HG02678 (cell line): Measurements from ENCODE around the gene SRSF4.

Experiments used
- ATAC-seq: cut with Tn5 transposase; IDR thresholded peaks from one replicate; pipeline ENCODE4 v1.9.1; 2021; ENCODE audit warnings: mild to moderate bottlenecking, moderate library complexity; ENCODE audit not compliant: unreplicated experiment

SRSF4 gene

DNA sequence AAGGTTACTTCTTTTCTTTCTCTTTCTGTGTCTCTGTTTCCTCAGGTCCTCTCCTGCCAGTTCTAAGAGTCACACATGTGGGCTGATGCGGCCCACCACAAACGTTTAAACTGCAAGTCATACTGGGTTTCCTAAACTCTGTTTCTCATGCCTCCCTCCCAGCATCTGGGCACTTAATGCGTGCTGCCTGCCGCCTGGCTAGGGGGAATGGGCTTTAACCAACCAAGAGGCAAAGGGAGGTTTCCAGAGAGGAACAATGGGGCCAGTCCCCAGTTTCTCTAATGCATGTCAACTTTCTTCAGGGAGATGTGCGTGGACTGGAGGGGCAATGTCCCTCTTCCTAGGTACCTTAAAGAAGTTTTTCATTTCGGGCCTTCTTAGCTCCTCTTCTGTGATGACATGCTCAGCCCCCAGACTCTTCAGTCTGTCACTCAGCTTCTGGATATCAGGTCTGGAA, 19.9 kb upstream of the SRSF4 start:
- no peak for ATAC-seq

DNA sequence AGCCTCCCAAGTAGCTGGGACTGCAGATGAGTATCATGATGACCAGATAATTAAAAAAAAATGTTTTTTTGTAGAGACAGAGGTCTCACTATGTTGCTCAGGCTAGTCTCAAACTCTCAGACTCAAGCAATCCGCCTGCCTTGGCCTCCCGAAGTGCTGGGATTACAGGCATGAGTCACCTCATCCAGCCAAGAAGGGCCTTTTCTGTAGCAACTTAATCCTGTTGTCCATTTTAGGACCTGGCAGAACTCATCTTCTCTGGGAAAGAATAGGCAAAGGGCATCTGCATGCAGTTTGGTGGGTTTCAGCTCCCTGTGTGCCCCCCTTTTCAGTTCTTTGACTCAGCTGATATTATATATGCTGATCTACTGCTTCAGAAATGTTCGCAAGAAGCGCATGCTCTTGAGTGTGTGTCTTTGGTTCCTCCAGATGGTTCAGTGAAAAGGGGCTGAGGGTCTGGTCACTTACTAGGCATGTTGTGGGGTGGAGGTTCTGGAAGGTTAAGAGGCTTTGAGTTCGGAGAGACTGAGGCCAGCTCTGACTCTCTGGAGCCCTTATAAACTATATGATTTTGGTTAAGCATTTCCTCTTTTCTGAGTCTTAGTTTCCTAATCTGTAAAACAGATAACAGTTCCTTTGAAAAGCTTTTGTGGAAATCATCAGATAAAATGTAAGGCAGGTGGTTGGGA, 19.4 kb upstream of the SRSF4 start:
- ATAC-seq, result no peak

DNA sequence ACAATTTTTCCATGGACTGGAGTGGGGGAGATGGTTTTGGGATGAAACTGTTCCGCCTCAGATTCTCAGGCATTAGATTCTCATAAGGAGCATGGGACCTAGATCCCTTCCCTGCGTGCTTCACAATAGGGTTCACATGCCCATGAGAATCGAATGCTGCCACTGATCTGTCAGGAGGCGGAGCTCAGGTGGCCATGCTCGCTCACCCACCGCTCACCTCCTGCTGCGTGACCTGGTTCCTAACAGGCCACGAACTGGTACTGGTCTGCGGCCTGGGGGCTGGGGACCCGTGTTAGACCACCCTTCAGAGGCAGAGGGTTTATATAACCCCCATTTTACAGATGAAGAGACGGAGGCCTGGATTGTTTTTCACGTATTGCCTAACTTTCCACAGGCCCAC, 16.3 kb upstream of the SRSF4 start:
- ATAC-seq, result no peak

DNA sequence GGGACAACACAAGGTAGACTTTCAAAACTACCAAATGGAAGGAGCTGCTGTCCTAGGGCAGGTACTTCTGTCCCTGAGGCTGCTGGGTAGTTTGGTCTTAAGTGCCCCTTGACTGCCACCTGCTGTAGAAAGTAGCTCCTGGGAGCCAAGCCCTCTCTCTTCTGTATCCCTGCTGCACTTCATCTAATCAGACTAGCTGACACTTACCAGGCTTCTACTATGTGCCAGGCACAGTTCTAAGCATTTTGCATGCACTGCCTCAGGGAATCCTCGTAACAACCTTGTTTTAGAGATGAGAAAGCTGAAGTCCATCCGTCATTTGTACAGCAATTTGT, 15.9 kb upstream of the SRSF4 start:
- ATAC-seq, result no peak

DNA sequence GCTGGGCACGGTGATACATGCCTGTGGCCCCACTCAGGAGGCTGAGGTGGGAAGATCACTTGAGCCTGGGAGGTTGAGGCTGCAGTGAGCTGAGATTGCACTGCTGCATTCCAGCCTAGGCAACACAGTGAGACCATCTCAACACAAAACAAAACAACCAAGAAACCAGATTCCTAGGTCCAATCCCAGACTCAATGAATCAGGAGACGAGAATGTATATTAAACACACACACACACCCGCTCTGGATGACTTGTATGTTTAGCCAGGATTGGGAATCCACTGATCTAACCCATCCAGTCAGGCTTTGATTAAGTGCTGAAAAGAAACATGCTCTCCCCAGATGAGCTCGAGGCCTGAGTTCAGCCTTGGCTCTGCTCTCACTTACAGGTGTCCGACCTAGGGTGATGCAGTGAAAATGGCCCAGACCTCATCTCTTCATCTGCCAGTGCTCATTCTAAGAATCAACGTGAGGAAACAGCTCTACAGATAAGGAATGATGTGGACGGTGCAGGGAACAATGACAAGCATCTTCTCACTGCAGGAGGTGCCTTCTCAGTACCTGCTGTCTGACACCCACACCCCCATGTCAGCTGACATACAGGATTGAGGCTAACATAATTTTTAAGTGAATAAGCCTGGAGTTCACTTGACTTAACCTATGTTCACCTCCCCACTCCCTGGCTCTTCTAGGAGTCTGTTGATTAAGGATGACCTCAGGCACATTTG, 15.3 kb upstream of the SRSF4 start:
- no peak for ATAC-seq

DNA sequence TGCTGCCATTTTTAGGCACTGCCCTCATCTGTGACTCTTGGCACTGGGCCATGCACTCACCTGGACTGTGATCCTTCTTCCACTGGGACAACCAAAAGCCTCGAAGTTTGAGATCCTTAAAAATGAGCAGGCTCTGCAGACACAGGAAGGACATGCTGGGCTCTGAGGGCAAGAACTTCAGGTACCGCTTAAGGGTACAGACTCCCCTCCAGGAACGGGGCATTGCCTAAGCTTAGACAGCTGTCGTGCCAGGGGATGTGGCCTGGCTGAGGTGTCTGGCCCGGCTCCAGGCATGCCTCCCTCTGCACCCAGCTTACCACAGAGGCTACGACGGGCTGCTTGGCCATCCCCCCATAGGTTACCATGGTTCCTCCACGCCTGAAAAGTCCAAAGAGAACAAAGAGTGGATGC, 14.2 kb upstream of the SRSF4 start:
- no peak for ATAC-seq

DNA sequence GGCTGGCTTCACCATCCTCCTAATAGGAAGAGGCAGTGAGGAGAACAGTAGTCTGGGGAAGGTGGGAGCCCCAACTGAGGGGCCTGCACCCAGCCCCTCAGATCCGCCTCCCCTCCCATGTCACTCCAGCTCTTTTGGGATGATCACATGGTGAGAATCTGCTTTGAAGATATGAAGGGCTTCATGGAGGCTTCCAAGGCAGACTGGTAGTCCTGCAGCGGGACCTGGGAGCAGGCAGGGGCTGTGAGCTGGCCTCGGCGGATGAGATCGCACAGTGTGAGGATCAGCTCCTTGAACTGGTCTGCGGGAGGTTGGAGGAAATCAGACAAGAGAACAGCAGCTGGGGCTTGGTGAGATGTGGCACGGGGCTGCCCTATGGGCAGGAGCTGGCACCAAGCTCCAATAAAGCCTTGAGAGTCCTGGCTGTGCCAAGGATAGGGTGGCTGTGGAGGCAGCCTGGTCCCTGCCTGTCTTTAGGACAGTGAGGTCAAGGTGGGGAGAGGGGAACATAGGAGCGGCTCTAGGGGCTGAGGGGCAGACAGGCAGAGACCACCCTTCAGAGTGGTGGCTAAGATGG, 12.3 kb upstream of the SRSF4 start:
- no peak for ATAC-seq

DNA sequence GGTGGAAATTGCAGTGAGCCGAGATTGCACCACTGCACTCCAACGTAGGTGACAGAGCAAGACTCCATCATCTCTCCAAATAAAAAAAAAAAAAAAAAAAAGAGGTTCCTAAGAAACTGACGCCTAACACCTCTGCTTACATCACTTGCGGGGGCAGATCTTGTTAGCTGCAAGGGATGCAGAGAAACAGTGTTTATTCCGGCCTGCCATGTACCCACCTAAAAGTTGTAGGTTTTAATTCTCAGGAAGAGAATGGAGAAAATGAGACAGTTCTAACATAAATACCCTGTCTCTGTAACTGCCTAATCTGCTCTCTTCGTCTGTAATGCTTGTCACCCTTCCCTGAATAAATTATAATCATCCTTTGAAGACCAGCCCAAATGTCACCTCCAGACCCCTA, 9.0 kb upstream of the SRSF4 start:
- ATAC-seq, result no peak

DNA sequence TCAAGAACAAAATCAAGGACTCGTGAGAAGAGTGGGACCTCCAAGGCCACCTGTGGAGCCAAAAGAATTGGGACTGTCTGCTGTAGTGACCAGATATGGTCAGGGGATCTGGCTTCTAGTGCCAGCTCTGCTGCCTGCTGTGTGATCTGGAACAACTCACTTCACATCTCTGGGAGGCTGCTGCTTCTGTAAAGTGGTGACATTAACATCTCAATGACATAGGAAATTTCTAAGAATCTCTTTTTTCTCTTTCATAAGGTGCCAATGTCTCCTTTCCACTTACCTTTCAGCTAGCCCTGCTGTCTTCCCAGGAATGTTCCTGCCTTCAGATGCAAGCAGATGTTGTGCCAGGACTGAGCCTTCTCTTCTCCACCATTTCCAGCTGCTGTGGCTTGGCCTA, 5.0 kb upstream of the SRSF4 start:
- ATAC-seq, result no peak

DNA sequence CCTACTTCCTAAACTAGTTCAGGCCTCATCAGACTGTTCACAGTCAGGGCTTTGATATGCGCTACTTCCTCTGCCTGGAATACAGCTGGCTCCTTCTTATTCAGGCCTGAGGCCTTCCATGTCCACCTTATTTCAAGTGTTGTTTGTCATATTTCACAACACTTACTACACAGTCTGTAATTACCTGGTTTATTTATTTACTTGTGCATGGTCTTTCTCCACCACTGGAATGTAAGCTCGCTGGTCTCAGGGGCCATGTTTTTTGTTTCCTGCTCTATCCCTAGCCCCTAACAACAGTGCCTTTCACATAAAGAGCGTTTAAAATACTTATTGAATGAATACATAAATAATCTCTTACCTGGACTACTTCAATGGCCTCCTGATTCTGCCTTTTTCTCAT, 4.6 kb upstream of the SRSF4 start:
- no peak for ATAC-seq

DNA sequence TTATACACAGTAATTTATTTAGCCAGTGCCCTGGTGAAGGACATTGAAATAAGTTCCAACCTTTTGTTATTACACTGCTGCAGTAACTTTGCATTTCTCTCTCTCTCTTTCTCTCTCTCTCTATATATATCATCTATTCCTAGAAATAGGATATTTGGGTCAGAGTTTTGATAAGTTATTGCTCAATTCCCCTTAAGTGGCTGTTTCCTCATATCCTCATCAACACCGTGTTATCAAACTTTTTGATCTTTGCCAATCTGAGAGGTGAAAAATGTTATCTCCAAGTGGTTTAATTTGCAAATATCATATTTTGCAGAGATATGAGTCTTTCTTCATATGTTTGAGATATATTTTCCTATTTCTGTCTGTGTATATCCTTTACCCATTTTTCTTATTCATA, 1.6 kb upstream of the SRSF4 start:
- ATAC-seq, result no peak

DNA sequence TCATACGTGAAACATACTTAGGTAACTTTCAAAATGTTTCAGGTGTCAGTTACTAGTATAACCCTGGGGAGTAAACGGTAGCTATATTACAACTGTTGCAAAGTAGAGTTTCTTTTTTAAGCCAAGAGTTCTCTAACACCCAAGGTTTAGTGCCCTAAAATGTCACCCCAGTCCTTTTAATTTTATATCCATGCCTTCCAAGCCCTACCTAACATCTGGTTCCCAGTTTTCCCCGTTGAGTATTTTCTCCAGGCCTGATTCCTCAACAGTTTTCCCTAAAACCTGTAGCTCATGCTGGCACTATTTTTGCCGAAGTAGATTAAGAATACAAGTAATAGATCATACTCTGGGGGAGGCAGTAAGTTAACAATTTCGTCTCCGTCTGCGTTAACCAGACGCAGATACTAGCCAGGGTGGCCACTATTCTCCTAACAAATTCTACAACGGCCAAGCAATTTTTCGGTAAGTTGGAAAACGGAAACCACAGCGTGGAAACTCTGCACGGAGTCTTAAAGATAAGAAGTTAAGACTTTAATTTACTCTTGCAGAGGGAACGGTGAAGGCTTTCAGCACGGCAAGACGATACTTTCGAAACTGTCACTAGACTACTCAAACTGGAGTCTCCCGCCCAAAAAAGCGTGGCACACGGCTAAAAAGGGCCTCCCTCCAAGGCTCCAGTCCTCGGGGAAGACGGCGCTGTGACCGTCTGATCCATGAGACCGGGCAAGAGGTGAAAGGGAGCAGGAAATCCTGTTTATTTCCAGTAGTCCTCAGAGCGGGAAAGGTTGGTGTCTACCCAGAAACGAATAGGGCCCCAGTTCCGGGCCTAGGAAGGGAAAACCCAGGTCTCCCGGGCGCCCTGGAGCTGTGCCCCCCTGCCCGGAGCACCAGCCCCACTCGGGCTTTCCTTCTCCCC, 945 bp downstream of the SRSF4 start:
- peak; percentile 4 for ATAC-seq

DNA sequence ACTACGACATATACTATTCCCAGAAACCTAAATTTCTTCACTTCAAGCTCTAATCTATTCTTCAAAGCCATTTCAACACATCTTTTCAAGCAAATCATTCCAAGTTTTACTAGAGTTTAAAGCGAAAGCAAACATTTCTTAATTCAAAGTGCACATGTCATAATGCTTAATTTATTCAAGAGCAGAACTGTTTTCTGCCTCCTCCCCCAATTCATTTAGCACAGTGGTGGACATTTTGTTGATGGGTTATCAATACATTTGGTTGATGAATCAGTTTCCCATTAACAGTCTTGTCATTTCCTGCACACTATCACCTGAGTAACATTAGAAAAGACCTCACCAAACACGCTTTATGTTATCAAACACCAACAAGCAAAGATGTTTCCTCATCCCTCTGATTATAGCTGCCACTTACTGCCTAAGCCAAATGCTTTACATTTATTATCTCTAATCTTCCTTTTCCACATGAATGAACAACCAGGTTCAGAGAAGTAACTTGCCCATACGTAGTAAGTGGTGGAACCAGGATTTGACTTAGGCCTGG, 2.0 kb downstream of the SRSF4 start:
- no peak for ATAC-seq

DNA sequence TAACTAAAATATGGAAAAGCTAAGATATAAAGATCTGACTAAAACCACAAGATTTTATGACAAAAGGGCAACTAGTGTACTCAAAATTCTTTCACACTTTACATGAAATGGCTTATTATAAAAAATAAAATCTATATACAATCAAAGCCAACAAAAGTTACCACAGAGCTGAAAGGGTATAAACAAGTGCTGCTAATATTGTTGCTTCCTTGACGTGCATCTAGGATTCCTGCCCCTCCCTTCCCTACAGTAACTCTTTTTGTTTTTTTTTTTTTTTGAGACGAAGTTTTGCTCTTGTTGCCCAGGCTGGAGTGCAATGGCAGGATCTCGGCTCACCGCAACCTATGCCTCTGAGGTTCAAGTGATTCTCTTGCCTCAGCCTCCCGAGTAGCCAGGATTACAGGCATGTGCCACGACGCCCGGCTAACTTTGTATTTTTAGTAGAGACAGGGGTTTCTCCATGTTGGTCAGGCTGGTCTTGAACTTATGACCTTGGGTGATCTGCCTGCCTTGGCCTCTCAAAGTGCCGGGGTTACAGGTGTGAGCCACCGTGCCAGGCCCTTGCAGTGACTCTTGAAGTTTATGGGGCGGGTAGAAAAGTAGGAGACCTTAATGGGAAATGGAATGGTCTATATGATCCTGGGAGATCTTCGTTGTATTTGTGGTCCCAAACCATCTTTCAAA, 4.5 kb downstream of the SRSF4 start:
- ATAC-seq, result no peak

DNA sequence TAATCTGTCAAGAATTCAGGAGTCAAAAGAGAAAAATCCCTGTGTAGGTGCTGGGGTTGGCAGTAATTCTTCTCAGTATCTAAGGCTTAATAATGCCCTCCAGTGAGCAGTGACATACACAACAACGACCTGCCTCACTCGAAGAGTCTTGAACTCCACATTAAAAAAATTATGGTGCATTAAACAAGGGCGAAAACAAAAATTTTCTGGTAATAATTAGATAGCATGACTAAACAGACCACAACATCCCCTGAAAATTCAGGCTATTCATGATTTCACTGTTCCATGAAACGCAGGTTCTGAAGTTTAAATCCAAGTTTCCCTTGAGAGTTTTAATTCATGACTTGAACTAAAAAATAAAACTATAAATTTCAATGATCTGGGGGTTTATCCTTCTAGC, 5.1 kb downstream of the SRSF4 start:
- ATAC-seq, result no peak

DNA sequence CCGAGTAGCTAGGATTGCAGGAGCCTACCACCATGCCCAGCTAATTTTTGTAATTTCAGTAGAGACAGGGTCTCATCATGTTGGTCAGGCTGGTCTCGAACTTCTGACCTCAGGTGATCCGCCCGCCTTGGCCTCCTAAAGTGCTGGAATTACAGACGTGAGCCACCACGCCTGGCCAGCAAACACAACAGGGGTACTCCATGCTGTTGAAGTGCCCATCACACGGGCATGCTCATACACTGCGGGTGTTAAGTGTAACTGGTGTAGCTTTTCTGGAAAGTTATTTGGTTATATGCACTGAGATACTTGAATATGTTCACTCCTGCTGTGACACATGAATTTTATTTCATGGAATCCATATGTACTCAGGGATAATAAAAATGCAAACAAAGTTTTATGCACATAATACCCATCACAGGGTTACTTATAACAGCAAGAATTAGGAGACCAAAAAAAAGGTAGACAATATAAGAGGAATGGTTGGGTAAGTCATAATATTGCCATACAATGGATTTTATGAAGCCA, 9.2 kb downstream of the SRSF4 start:
- ATAC-seq, result no peak

DNA sequence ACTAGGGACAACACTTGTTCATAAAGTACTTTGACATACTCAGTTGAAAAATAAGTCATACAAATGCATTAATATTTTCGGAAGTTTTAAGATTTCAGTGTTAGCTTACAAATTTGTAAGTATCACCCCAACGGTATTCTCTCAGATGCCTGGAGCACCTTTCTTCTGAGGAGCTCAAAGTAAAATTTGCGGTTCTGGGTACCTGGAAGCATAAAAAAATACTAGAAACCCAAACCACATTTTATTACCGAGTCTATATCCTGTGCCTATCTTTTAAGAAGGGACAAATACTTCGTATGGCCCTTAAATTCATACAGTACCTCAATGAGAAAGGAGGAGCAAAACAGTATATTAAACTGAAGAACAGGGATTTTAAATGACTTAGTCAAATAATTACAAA, 10.2 kb downstream of the SRSF4 start:
- ATAC-seq, result no peak

DNA sequence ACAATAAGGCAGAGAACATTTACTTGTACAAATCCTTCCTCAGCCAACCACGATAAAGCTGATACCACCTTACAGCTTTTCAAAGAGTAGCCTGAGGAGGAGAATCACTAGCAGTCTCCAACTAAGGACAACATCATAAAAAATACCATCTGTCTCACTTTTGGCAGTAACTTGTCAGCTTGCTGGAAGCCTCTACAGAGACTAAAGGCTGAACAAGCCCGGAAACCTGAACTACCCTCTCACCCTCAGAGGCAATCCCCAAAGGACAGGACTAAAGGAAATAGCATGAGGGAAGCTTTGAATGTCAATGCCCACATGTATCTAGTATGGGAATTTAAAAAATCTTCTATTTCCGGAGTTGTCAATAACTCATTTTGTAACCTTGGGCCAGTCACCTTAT, 10.6 kb downstream of the SRSF4 start:
- no peak for ATAC-seq

DNA sequence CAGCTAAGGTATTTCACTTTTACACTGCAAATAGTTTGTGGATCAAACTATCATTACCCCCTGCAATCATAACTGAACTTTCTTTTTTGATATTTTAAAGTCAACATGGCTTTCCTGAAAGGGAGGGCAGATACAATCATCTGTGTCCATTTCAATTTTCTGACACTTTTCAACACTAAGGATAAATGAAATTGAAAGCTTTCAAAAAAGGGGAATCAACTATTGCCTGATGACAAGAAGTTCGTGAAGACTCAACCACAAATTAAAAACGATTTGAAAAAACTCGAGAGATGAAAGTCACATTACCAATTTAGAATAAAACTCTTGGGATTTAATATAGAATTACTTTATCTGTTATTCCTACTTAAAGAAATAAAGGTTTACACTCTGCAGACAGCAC, 11.7 kb downstream of the SRSF4 start:
- ATAC-seq, result no peak

DNA sequence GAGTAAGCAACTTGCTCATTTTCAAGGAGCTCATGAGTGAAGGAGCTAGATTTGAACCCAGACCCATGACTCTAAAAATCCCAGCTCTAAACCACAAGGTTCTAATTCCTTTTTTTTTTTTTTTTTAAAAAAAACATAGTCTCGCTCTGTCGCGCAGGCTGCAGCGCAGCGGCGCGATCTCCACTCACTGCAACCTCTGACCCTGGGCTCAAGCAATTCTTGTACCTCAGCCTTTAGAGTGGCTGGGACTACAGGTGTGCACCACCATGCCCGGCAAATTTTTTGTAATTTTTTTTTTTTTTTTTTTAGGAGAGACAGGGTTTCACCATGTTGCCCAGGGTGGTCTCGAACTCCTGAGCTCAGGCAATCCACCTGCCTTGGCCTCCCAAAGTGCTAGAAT, 13.8 kb downstream of the SRSF4 start:
- no peak for ATAC-seq
